Measurements from ENCODE around the gene SYP. TPM values are rescaled to one million over a fixed set of nuclear protein-coding genes. Genes with fewer than 3 reads are reported as not detected.

The SYP gene
- total and polyA plus RNA-seq, 4 donors = 0.30 to 0.67 (median 0.47) TPM

DNA sequence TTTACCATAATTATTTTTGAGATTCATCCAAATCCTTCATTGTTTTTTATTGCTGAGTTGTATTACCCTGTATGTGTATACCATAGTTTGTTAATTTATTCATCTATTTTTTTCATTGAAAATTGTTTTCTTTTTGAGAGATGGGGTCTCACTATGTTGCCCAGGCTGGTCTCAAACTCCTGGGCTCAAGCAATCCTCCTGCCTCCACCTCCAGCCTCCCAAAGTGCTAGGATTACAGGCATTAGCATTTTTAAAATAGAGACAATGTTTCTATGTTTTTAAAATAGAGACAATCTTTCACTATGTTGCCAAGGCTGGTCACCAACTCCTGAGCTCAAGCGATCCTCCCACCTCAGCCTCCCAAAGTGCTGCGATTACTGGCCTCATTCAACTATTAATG is 39.1 kb downstream of the SYP start:
- no peaks in the 10 kb centered on the region for H3K9me3 ChIP-seq (ENCODE audit: control insufficient read depth in 4 of 4, low read length in 3 of 4)
- H3K36me3 ChIP-seq (ENCODE audit: control insufficient read depth in 4 of 4, insufficient read depth in 3 of 4, low read depth in 1 of 4, low read length in 3 of 4) = no peaks in the 10 kb centered on the region
- DNase-seq (ENCODE audit: low spot score) = no peak
- 97% methylated on average over 2 of the region's 2 CpGs for WGBS
- peaks cover 0 to 3% (median 2%) of the 10 kb centered on the region in 4 donors for H3K4me1 ChIP-seq (ENCODE audit: control insufficient read depth in 4 of 4, insufficient read depth in 4 of 4, low read length in 3 of 4)
- no peaks in the 10 kb centered on the region for H3K27me3 ChIP-seq (ENCODE audit: control insufficient read depth in 4 of 4, insufficient read depth in 4 of 4, low read length in 3 of 4)
- H3K4me3 ChIP-seq (ENCODE audit: low read depth in 1 of 3, low read length in 3 of 3) = no peak overlapping the region
- TF ChIP-seq EGR1 (IDR thresholded peaks at IDR 0.05; ENCODE audit: low read depth in 2 of 2) (no peak), HNF4A (conservative IDR thresholded peaks at IDR 0.05) (no peak), RXRA (IDR thresholded peaks at IDR 0.05) (no peak), SP1 (IDR thresholded peaks at IDR 0.05) (no peak), RAD21 (IDR thresholded peaks at IDR 0.05) (no peak)
- TF ChIP-seq, protein P1, sequence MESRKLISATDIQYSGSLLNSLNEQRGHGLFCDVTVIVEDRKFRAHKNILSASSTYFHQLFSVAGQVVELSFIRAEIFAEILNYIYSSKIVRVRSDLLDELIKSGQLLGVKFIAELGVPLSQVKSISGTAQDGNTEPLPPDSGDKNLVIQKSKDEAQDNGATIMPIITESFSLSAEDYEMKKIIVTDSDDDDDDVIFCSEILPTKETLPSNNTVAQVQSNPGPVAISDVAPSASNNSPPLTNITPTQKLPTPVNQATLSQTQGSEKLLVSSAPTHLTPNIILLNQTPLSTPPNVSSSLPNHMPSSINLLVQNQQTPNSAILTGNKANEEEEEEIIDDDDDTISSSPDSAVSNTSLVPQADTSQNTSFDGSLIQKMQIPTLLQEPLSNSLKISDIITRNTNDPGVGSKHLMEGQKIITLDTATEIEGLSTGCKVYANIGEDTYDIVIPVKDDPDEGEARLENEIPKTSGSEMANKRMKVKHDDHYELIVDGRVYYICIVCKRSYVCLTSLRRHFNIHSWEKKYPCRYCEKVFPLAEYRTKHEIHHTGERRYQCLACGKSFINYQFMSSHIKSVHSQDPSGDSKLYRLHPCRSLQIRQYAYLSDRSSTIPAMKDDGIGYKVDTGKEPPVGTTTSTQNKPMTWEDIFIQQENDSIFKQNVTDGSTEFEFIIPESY (IDR thresholded peaks at IDR 0.05) = no peak
- TF ChIP-seq, protein P2, sequence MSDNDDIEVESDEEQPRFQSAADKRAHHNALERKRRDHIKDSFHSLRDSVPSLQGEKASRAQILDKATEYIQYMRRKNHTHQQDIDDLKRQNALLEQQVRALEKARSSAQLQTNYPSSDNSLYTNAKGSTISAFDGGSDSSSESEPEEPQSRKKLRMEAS (IDR thresholded peaks at IDR 0.05) = no peak
- H3K9ac ChIP-seq (ENCODE audit: low read depth in 1 of 2, low read length in 2 of 2) = no peak overlapping the region
- no peak overlapping the region for H3K27ac ChIP-seq (ENCODE audit: low read depth in 1 of 2, low read length in 2 of 2)

DNA sequence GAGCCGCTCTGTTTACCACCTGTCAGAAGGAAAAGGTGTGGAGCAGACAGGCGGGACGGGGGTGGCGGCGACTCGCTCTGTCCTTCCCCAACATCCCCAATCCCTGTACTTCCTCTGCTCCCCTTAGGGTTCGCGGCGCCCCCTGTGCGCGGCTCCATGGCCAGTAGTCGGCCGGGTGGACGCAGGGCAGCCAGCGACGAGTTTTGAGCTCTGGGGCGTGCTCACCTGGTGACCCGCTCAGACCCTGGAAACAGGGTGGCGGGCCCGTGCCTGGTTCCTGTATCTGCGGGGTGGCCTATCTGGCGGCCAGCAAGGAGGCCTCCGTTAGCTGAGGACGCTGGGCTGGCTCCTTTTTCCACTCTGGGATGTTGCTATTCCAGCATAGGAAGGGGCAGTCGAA is 42.8 kb downstream of the SYP start:
- Histone ChIP-seq H3K36me3 (ENCODE audit: control insufficient read depth in 4 of 4, insufficient read depth in 3 of 4, low read depth in 1 of 4, low read length in 3 of 4) (no peaks in the 10 kb centered on the region), H3K27ac (ENCODE audit: low read depth in 1 of 2, low read length in 2 of 2) (no peak overlapping the region), H3K4me1 (ENCODE audit: control insufficient read depth in 4 of 4, insufficient read depth in 4 of 4, low read length in 3 of 4) (peaks cover 0 to 4% (median 2%) of the 10 kb centered on the region in 4 donors), H3K9ac (ENCODE audit: low read depth in 1 of 2, low read length in 2 of 2) (no peak overlapping the region), H3K27me3 (ENCODE audit: control insufficient read depth in 4 of 4, insufficient read depth in 4 of 4, low read length in 3 of 4) (no peaks in the 10 kb centered on the region), H3K4me3 (ENCODE audit: low read depth in 1 of 3, low read length in 3 of 3) (no peak overlapping the region), H3K9me3 (ENCODE audit: control insufficient read depth in 4 of 4, low read length in 3 of 4) (no peaks in the 10 kb centered on the region)
- TF ChIP-seq SP1 (IDR thresholded peaks at IDR 0.05) = no peak
- no peak for TF ChIP-seq GABPA (IDR thresholded peaks at IDR 0.05 in 1 of 2, conservative IDR thresholded peaks at IDR 0.05 in 1 of 2)
- no peak for TF ChIP-seq RAD21 (IDR thresholded peaks at IDR 0.05)
- no peak for TF ChIP-seq FOXA1 (IDR thresholded peaks at IDR 0.05)
- TF ChIP-seq HNF4A (conservative IDR thresholded peaks at IDR 0.05) = no peak
- TF ChIP-seq NR2F2 (IDR thresholded peaks at IDR 0.05) = no peak
- TF ChIP-seq, protein P3, sequence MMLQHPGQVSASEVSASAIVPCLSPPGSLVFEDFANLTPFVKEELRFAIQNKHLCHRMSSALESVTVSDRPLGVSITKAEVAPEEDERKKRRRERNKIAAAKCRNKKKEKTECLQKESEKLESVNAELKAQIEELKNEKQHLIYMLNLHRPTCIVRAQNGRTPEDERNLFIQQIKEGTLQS (IDR thresholded peaks at IDR 0.05) = no peak
- TF ChIP-seq, protein P2 (IDR thresholded peaks at IDR 0.05) = no peak
- no peak for TF ChIP-seq YY1 (IDR thresholded peaks at IDR 0.05)
- no peak for TF ChIP-seq JUND (IDR thresholded peaks at IDR 0.05)
- no peak for TF ChIP-seq TAF1 (conservative IDR thresholded peaks at IDR 0.05)
- TF ChIP-seq, protein P1 (IDR thresholded peaks at IDR 0.05) = no peak
- TF ChIP-seq, protein P4, sequence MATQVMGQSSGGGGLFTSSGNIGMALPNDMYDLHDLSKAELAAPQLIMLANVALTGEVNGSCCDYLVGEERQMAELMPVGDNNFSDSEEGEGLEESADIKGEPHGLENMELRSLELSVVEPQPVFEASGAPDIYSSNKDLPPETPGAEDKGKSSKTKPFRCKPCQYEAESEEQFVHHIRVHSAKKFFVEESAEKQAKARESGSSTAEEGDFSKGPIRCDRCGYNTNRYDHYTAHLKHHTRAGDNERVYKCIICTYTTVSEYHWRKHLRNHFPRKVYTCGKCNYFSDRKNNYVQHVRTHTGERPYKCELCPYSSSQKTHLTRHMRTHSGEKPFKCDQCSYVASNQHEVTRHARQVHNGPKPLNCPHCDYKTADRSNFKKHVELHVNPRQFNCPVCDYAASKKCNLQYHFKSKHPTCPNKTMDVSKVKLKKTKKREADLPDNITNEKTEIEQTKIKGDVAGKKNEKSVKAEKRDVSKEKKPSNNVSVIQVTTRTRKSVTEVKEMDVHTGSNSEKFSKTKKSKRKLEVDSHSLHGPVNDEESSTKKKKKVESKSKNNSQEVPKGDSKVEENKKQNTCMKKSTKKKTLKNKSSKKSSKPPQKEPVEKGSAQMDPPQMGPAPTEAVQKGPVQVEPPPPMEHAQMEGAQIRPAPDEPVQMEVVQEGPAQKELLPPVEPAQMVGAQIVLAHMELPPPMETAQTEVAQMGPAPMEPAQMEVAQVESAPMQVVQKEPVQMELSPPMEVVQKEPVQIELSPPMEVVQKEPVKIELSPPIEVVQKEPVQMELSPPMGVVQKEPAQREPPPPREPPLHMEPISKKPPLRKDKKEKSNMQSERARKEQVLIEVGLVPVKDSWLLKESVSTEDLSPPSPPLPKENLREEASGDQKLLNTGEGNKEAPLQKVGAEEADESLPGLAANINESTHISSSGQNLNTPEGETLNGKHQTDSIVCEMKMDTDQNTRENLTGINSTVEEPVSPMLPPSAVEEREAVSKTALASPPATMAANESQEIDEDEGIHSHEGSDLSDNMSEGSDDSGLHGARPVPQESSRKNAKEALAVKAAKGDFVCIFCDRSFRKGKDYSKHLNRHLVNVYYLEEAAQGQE (IDR thresholded peaks at IDR 0.05) = no peak
- TF ChIP-seq, protein P5, sequence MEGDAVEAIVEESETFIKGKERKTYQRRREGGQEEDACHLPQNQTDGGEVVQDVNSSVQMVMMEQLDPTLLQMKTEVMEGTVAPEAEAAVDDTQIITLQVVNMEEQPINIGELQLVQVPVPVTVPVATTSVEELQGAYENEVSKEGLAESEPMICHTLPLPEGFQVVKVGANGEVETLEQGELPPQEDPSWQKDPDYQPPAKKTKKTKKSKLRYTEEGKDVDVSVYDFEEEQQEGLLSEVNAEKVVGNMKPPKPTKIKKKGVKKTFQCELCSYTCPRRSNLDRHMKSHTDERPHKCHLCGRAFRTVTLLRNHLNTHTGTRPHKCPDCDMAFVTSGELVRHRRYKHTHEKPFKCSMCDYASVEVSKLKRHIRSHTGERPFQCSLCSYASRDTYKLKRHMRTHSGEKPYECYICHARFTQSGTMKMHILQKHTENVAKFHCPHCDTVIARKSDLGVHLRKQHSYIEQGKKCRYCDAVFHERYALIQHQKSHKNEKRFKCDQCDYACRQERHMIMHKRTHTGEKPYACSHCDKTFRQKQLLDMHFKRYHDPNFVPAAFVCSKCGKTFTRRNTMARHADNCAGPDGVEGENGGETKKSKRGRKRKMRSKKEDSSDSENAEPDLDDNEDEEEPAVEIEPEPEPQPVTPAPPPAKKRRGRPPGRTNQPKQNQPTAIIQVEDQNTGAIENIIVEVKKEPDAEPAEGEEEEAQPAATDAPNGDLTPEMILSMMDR (IDR thresholded peaks at IDR 0.05; ENCODE audit: low read depth, low read length, missing input control) = no peak
- no peak for TF ChIP-seq RXRA (IDR thresholded peaks at IDR 0.05)
- TF ChIP-seq FOXA2 (IDR thresholded peaks at IDR 0.05) = no peak
- TF ChIP-seq HNF4G (IDR thresholded peaks at IDR 0.05) = no peak
- TF ChIP-seq EGR1 (IDR thresholded peaks at IDR 0.05; ENCODE audit: low read depth in 2 of 2) = no peak
- DNase-seq (ENCODE audit: low spot score) = no peak
- WGBS = 91% methylated on average over 24 of the region's 25 CpGs
